ENCODE measurements around the gene SIGLEC11.

- TF ChIP-seq POLR2AphosphoS5 (IDR thresholded peaks at IDR 0.05) (no peak), EP300 (conservative IDR thresholded peaks at IDR 0.05; ENCODE audit: poor library complexity, severe bottlenecking) (no peak), CTCF (IDR thresholded peaks at IDR 0.05; ENCODE audit: poor library complexity, severe bottlenecking) (no peak)
These were observed 28.2 kb downstream of the SIGLEC11 start for GRCh38 chr19:49932731-49933131.

All from neural cell (in vitro differentiated cells).